HEK293T (cell line): Measurements from ENCODE around the gene CTBS.

Experiments used
- BHLHE40 ChIP-seq: fragments of 450-650 bp; IDR thresholded peaks from 2 replicates; pipeline ENCODE4 v1.6.1; 2016; ENCODE audit warnings: mild to moderate bottlenecking, moderate library complexity, borderline replicate concordance
- FOXA1 ChIP-seq: fragments of 450-650 bp; IDR thresholded peaks from 2 replicates; pipeline ENCODE4 v1.6.1; 2016; ENCODE audit warnings: mild to moderate bottlenecking
- FOXK2 ChIP-seq: fragments of 450-650 bp; IDR thresholded peaks from 2 replicates; pipeline ENCODE4 v1.6.1; 2016; ENCODE audit warnings: mild to moderate bottlenecking
- FOXM1 ChIP-seq: fragments of 450-650 bp; IDR thresholded peaks from 2 replicates; pipeline ENCODE4 v1.6.1; 2017; ENCODE audit warnings: mild to moderate bottlenecking, borderline replicate concordance
- SP1 ChIP-seq: fragments of 450-650 bp; IDR thresholded peaks from 2 replicates; pipeline ENCODE4 v1.6.1; 2017
- SUZ12 ChIP-seq: fragments of 450-650 bp; IDR thresholded peaks from 2 replicates; pipeline ENCODE4 v1.6.1; 2016; ENCODE audit warnings: mild to moderate bottlenecking
- TARDBP ChIP-seq: fragments of 450-650 bp; IDR thresholded peaks from 2 replicates; pipeline ENCODE4 v1.6.1; 2016
- ZNF384 ChIP-seq: fragments of 450-650 bp; IDR thresholded peaks from 2 replicates; pipeline ENCODE4 v1.6.1; 2016
- TF ChIP-seq, protein P1 (sequence below): fragments of 450-650 bp; IDR thresholded peaks from 2 replicates; pipeline ENCODE4 v1.6.1; 2016

GRCh38 chr1:84611796-84612195 lies 37.6 kb upstream of the CTBS start:
- no peak for TF ChIP-seq ZNF384
- TF ChIP-seq FOXK2 = no peak
- TF ChIP-seq SUZ12 = no peak
- no peak for TF ChIP-seq BHLHE40
- TF ChIP-seq FOXM1 = no peak
- TF ChIP-seq TARDBP = no peak
- no peak for TF ChIP-seq SP1
- no peak for TF ChIP-seq FOXA1
- TF ChIP-seq, protein P1, sequence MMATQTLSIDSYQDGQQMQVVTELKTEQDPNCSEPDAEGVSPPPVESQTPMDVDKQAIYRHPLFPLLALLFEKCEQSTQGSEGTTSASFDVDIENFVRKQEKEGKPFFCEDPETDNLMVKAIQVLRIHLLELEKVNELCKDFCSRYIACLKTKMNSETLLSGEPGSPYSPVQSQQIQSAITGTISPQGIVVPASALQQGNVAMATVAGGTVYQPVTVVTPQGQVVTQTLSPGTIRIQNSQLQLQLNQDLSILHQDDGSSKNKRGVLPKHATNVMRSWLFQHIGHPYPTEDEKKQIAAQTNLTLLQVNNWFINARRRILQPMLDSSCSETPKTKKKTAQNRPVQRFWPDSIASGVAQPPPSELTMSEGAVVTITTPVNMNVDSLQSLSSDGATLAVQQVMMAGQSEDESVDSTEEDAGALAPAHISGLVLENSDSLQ = no peak
